Measurements from ENCODE around the gene ALDH3A1.
A peak's percentile ranks its signal among the peaks of the same experiment; 100 is the strongest.

ALDH3A1 gene

GRCh38 chr17:19742495-19742894 is 5.6 kb downstream of the ALDH3A1 start:
- no peak for DNase-seq (ENCODE audit: low read depth in 1 of 2, low spot score in 1 of 2)

- no peak for DNase-seq (ENCODE audit: low read depth in 1 of 2, low spot score in 1 of 2)
Observed at GRCh38 chr17:19741832-19742457, 6.2 kb downstream of the ALDH3A1 start.

- no peak for DNase-seq (ENCODE audit: low read depth in 1 of 2, low spot score in 1 of 2)
Observed at GRCh38 chr17:19740933-19741332, 7.2 kb downstream of the ALDH3A1 start.

- no peak for DNase-seq (ENCODE audit: low read depth in 1 of 2, low spot score in 1 of 2)
Observed at GRCh38 chr17:19739241-19740201, 8.6 kb downstream of the ALDH3A1 start.

GRCh38 chr17:19738757-19739156 is 9.3 kb downstream of the ALDH3A1 start:
- DNase-seq (ENCODE audit: low read depth in 1 of 2, low spot score in 1 of 2) = no peak

GRCh38 chr17:19738073-19738449 is 10.0 kb downstream of the ALDH3A1 start:
- DNase-seq (ENCODE audit: low read depth in 1 of 2, low spot score in 1 of 2) = no peak

- no peak for DNase-seq (ENCODE audit: low read depth in 1 of 2, low spot score in 1 of 2)
Observed at GRCh38 chr17:19737305-19738072, 10.6 kb downstream of the ALDH3A1 start.

- no peak for DNase-seq (ENCODE audit: low read depth in 1 of 2, low spot score in 1 of 2)
Observed at GRCh38 chr17:19736071-19736470, 12.0 kb downstream of the ALDH3A1 start.

- DNase-seq (ENCODE audit: low read depth in 1 of 2, low spot score in 1 of 2) = no peak
Observed at GRCh38 chr17:19733953-19734526, 14.1 kb downstream of the ALDH3A1 start.

- no peak for DNase-seq (ENCODE audit: low read depth in 1 of 2, low spot score in 1 of 2)
Observed at GRCh38 chr17:19731626-19732025, 16.5 kb downstream of the ALDH3A1 start.

GRCh38 chr17:19730843-19731242 is 17.3 kb downstream of the ALDH3A1 start:
- DNase-seq (ENCODE audit: low read depth in 1 of 2, low spot score in 1 of 2) = no peak

GRCh38 chr17:19729900-19730299 is 18.2 kb downstream of the ALDH3A1 start:
- DNase-seq (ENCODE audit: low read depth in 1 of 2, low spot score in 1 of 2) = no peak

- DNase-seq (ENCODE audit: low read depth in 1 of 2, low spot score in 1 of 2) = no peak
Observed at GRCh38 chr17:19728084-19728495, 20.0 kb downstream of the ALDH3A1 start.

GRCh38 chr17:19727501-19728078 is 20.5 kb downstream of the ALDH3A1 start:
- DNase-seq (ENCODE audit: low read depth in 1 of 2, low spot score in 1 of 2) = no peak

- DNase-seq (ENCODE audit: low read depth in 1 of 2, low spot score in 1 of 2) = no peak
Observed at GRCh38 chr17:19726631-19727376, 21.3 kb downstream of the ALDH3A1 start.

- DNase-seq (ENCODE audit: low read depth in 1 of 2, low spot score in 1 of 2) = no peak
Observed at GRCh38 chr17:19725486-19725885, 22.6 kb downstream of the ALDH3A1 start.

- peak in 1 of 2 donors; percentile 23 for DNase-seq (ENCODE audit: low read depth in 1 of 2, low spot score in 1 of 2)
Observed at GRCh38 chr17:19724501-19725420, 23.3 kb downstream of the ALDH3A1 start.

- DNase-seq (ENCODE audit: low read depth in 1 of 2, low spot score in 1 of 2) = no peak
Observed at GRCh38 chr17:19723964-19724363, 24.1 kb downstream of the ALDH3A1 start.
